ENCODE results near the gene CHD9.

Gene CHD9

DNA sequence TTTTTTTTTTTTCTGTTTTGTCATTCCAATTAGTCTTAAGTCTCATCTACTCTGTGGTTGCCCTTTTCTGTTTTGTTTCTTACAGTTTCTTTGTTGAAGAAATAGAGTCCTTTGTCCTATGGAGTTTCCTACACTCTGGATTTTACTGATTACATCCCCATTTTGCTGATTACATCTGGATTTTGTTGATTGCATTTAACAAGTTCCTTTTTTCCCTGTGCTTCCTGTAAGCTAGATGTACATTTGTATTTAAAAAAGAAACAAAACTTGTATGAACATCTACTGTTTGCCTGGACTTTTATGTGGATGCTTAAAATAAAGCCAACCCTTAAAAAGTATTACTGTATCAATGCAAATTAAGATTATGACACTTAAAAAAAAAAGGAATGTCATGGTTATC, 147.6 kb downstream of the CHD9 start:
- H3K27ac ChIP-seq: no peak overlapping the region
- TF ChIP-seq, protein P1, sequence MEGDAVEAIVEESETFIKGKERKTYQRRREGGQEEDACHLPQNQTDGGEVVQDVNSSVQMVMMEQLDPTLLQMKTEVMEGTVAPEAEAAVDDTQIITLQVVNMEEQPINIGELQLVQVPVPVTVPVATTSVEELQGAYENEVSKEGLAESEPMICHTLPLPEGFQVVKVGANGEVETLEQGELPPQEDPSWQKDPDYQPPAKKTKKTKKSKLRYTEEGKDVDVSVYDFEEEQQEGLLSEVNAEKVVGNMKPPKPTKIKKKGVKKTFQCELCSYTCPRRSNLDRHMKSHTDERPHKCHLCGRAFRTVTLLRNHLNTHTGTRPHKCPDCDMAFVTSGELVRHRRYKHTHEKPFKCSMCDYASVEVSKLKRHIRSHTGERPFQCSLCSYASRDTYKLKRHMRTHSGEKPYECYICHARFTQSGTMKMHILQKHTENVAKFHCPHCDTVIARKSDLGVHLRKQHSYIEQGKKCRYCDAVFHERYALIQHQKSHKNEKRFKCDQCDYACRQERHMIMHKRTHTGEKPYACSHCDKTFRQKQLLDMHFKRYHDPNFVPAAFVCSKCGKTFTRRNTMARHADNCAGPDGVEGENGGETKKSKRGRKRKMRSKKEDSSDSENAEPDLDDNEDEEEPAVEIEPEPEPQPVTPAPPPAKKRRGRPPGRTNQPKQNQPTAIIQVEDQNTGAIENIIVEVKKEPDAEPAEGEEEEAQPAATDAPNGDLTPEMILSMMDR (conservative IDR thresholded peaks at IDR 0.05): no peak
- no peak for TF ChIP-seq ZFX (IDR thresholded peaks at IDR 0.05)

- TF ChIP-seq, protein P1 (conservative IDR thresholded peaks at IDR 0.05): peak; percentile 73
- no peak for TF ChIP-seq ZFX (IDR thresholded peaks at IDR 0.05)
- H3K27ac ChIP-seq: no peak overlapping the region
Observed at GRCh38 chr16:53207810-53208752, 153.3 kb downstream of the CHD9 start.

GRCh38 chr16:53209429-53209828, 154.6 kb downstream of the CHD9 start:
- no peak overlapping the region for H3K27ac ChIP-seq
- TF ChIP-seq ZFX (IDR thresholded peaks at IDR 0.05): no peak
- TF ChIP-seq, protein P1 (conservative IDR thresholded peaks at IDR 0.05): no peak

GRCh38 chr16:53209877-53210276, 155.1 kb downstream of the CHD9 start:
- TF ChIP-seq, protein P1 (conservative IDR thresholded peaks at IDR 0.05): no peak
- no peak for TF ChIP-seq ZFX (IDR thresholded peaks at IDR 0.05)
- H3K27ac ChIP-seq: no peak overlapping the region

GRCh38 chr16:53211253-53211652, 156.5 kb downstream of the CHD9 start:
- TF ChIP-seq, protein P1 (conservative IDR thresholded peaks at IDR 0.05): no peak
- TF ChIP-seq ZFX (IDR thresholded peaks at IDR 0.05): no peak
- H3K27ac ChIP-seq: no peak overlapping the region

- no peak for TF ChIP-seq ZFX (IDR thresholded peaks at IDR 0.05)
- TF ChIP-seq, protein P1 (conservative IDR thresholded peaks at IDR 0.05): no peak
- H3K27ac ChIP-seq: no peak overlapping the region
Observed at GRCh38 chr16:53212893-53213223, 158.1 kb downstream of the CHD9 start.

DNA sequence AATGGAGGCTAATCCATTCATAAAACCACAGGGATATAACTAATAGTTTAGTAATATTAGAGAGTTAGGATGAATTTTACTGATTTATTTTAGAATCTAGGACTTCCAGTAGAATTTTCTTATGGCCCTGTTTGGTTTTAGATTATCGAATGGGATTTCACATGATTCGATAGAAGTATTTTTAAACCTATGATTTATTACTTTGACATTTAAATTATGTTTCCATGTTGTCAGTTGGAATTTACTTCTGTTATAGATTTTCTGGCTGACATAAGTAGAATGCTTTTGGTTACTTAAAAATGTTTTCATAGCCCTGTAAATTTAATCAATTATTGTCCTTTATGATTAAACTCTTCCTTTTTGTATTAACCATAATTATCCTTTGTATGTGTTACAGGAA, 158.8 kb downstream of the CHD9 start:
- no peak overlapping the region for H3K27ac ChIP-seq
- TF ChIP-seq ZFX (IDR thresholded peaks at IDR 0.05): no peak
- TF ChIP-seq, protein P1 (conservative IDR thresholded peaks at IDR 0.05): no peak

All from C4-2B (cell line).